ENCODE measurements around the gene AVL9.
A peak's percentile ranks its signal among the peaks of the same experiment; 100 is the strongest.
"Not testable (repeated sequence)": the region's sequence is repeated elsewhere in the genome, so short reads cannot be mapped to it uniquely, and the experiment has no call there.

Gene AVL9

GRCh38 chr7:32602470-32602869, 107.2 kb downstream of the AVL9 start:
- Mint-ChIP-seq H3K9me3 (peaks cover 17 to 26% of the 10 kb centered on the region in 2 donors), H3K4me1 (no peaks in the 10 kb centered on the region), H3K27ac (no peak overlapping the region), H3K36me3 (peaks cover 13 to 34% of the 10 kb centered on the region in 2 donors), H3K4me3 (no peak overlapping the region), H3K27me3 (no peaks in the 10 kb centered on the region)
- DNase-seq = no peak
- ATAC-seq (replicated peaks) = no peak

GRCh38 chr7:32603492-32603891, 108.2 kb downstream of the AVL9 start:
- Mint-ChIP-seq H3K9me3 (peaks cover 12 to 18% of the 10 kb centered on the region in 2 donors), H3K36me3 (peaks cover 8 to 24% of the 10 kb centered on the region in 2 donors)
- H3K27me3 Mint-ChIP-seq; H3K4me3 Mint-ChIP-seq; H3K27ac Mint-ChIP-seq; DNase-seq; H3K4me1 Mint-ChIP-seq; ATAC-seq (replicated peaks): not testable (repeated sequence)

GRCh38 chr7:32604047-32604446, 108.8 kb downstream of the AVL9 start:
- not testable (repeated sequence) for H3K27me3 Mint-ChIP-seq; H3K4me3 Mint-ChIP-seq; ATAC-seq (replicated peaks); DNase-seq; H3K4me1 Mint-ChIP-seq; H3K27ac Mint-ChIP-seq
- peaks cover 7 to 23% of the 10 kb centered on the region in 2 donors for H3K36me3 Mint-ChIP-seq
- H3K9me3 Mint-ChIP-seq = peaks cover 12 to 18% of the 10 kb centered on the region in 2 donors

GRCh38 chr7:32605032-32605431, 109.7 kb downstream of the AVL9 start:
- Mint-ChIP-seq H3K4me3 (no peak overlapping the region), H3K36me3 (peaks cover 7 to 15% of the 10 kb centered on the region in 2 donors), H3K27ac (no peak overlapping the region), H3K27me3 (no peaks in the 10 kb centered on the region), H3K4me1 (no peaks in the 10 kb centered on the region), H3K9me3 (peaks cover 11 to 18% of the 10 kb centered on the region in 2 donors)
- DNase-seq (no peak), ATAC-seq (replicated peaks) (no peak)

- no peak for ATAC-seq (replicated peaks)
- H3K36me3 Mint-ChIP-seq = peaks cover 6 to 8% of the 10 kb centered on the region in 2 donors
- H3K4me1 Mint-ChIP-seq = peaks cover 0 to 2% of the 10 kb centered on the region in 2 donors
These were observed 114.2 kb downstream of the AVL9 start for GRCh38 chr7:32609463-32609862.

GRCh38 chr7:32611201-32612099, 116.2 kb downstream of the AVL9 start:
- Mint-ChIP-seq H3K27ac (no peak overlapping the region), H3K27me3 (no peaks in the 10 kb centered on the region), H3K9me3 (peaks cover 0 to 4% of the 10 kb centered on the region in 2 donors), H3K4me3 (no peak overlapping the region), H3K36me3 (peaks cover 3 to 4% of the 10 kb centered on the region in 2 donors), H3K4me1 (peaks cover 2% of the 10 kb centered on the region in 2 donors)
- DNase-seq (no peak), ATAC-seq (replicated peaks) (no peak)

More at GRCh38 chr7:32609463-32609862, 114.2 kb downstream of the AVL9 start:
- DNase-seq = no peak
- Mint-ChIP-seq H3K27me3 (no peaks in the 10 kb centered on the region), H3K9me3 (peaks cover 5 to 7% of the 10 kb centered on the region in 2 donors), H3K27ac (no peak overlapping the region), H3K4me3 (no peak overlapping the region)

- Mint-ChIP-seq H3K36me3 (peaks cover 4 to 5% of the 10 kb centered on the region in 2 donors), H3K4me1 (peaks cover 6 to 15% of the 10 kb centered on the region in 2 donors), H3K4me3 (no peak overlapping the region), H3K27ac (no peak overlapping the region), H3K27me3 (no peaks in the 10 kb centered on the region), H3K9me3 (peaks cover 0 to 4% of the 10 kb centered on the region in 2 donors)
- DNase-seq (no peak), ATAC-seq (replicated peaks) (peak; percentile 49 to 58)
These were observed 121.3 kb downstream of the AVL9 start for GRCh38 chr7:32616625-32617024.

- DNase-seq (no peak), ATAC-seq (replicated peaks) (no peak)
- Mint-ChIP-seq H3K4me1 (peaks cover 4 to 15% of the 10 kb centered on the region in 2 donors), H3K36me3 (peaks cover 0 to 5% of the 10 kb centered on the region in 2 donors), H3K27me3 (no peaks in the 10 kb centered on the region), H3K9me3 (peaks cover 0 to 4% of the 10 kb centered on the region in 2 donors), H3K27ac (no peak overlapping the region), H3K4me3 (no peak overlapping the region)
These were observed 123.2 kb downstream of the AVL9 start for GRCh38 chr7:32618470-32618869.

- DNase-seq (no peak), ATAC-seq (replicated peaks) (no peak)
- no peaks in the 10 kb centered on the region for H3K27me3 Mint-ChIP-seq
- H3K4me3 Mint-ChIP-seq = no peak overlapping the region
- H3K27ac Mint-ChIP-seq = no peak overlapping the region
- H3K9me3 Mint-ChIP-seq = peaks cover 0 to 4% of the 10 kb centered on the region in 2 donors
- peaks cover 4 to 15% of the 10 kb centered on the region in 2 donors for H3K4me1 Mint-ChIP-seq
- peaks cover 0 to 5% of the 10 kb centered on the region in 2 donors for H3K36me3 Mint-ChIP-seq
These were observed 123.7 kb downstream of the AVL9 start for GRCh38 chr7:32618987-32619386.

GRCh38 chr7:32619416-32619815, 124.1 kb downstream of the AVL9 start:
- DNase-seq; ATAC-seq (replicated peaks); H3K27ac Mint-ChIP-seq; H3K27me3 Mint-ChIP-seq; H3K36me3 Mint-ChIP-seq; H3K4me3 Mint-ChIP-seq; H3K9me3 Mint-ChIP-seq: not testable (repeated sequence)
- H3K4me1 Mint-ChIP-seq = peaks cover 4 to 15% of the 10 kb centered on the region in 2 donors

- DNase-seq (no peak), ATAC-seq (replicated peaks) (no peak)
- H3K9me3 Mint-ChIP-seq = peaks cover 3 to 4% of the 10 kb centered on the region in 2 donors
- H3K36me3 Mint-ChIP-seq = peaks cover 0 to 2% of the 10 kb centered on the region in 2 donors
- H3K27me3 Mint-ChIP-seq = no peaks in the 10 kb centered on the region
- H3K27ac Mint-ChIP-seq = no peak overlapping the region
- H3K4me3 Mint-ChIP-seq = no peak overlapping the region
- H3K4me1 Mint-ChIP-seq = no peaks in the 10 kb centered on the region
These were observed 135.7 kb downstream of the AVL9 start for GRCh38 chr7:32631021-32631420.

- not testable (repeated sequence) for H3K27ac Mint-ChIP-seq; ATAC-seq (replicated peaks)
These were observed 136.6 kb downstream of the AVL9 start for GRCh38 chr7:32631590-32632497.

GRCh38 chr7:32633446-32633845, 138.2 kb downstream of the AVL9 start:
- peaks cover 13 to 24% of the 10 kb centered on the region in 2 donors for H3K4me1 Mint-ChIP-seq
- not testable (repeated sequence) for H3K9me3 Mint-ChIP-seq; H3K27ac Mint-ChIP-seq; ATAC-seq (replicated peaks); H3K4me3 Mint-ChIP-seq; H3K36me3 Mint-ChIP-seq; DNase-seq; H3K27me3 Mint-ChIP-seq

More at GRCh38 chr7:32631590-32632497, 136.6 kb downstream of the AVL9 start:
- H3K9me3 Mint-ChIP-seq, H3K4me3 Mint-ChIP-seq, H3K4me1 Mint-ChIP-seq, DNase-seq, H3K36me3 Mint-ChIP-seq, H3K27me3 Mint-ChIP-seq: not testable (repeated sequence)

- H3K9me3 Mint-ChIP-seq; H3K27ac Mint-ChIP-seq; H3K4me3 Mint-ChIP-seq; ATAC-seq (replicated peaks); H3K36me3 Mint-ChIP-seq; H3K27me3 Mint-ChIP-seq; DNase-seq: not testable (repeated sequence)
- peaks cover 18 to 31% of the 10 kb centered on the region in 2 donors for H3K4me1 Mint-ChIP-seq
These were observed 139.6 kb downstream of the AVL9 start for GRCh38 chr7:32634798-32635393.
